Measurements from ENCODE around the gene DPP4.

The DPP4 gene

GRCh38 chr2:161992531-161992930 is 81.5 kb downstream of the DPP4 start:
- no peaks in the 10 kb centered on the region for H3K27me3 ChIP-seq (replicated peaks; ENCODE audit: insufficient read depth, low read length)
- H3K79me2 ChIP-seq (ENCODE audit: low read length): no peaks in the 10 kb centered on the region
- H3K9me2 ChIP-seq (replicated peaks; ENCODE audit: insufficient read depth, low read length): no peaks in the 10 kb centered on the region
- no peaks in the 10 kb centered on the region for H4K20me1 ChIP-seq (ENCODE audit: insufficient read depth, low read length)
- peaks cover 22% of the 10 kb centered on the region for H3K4me1 ChIP-seq (ENCODE audit: low read length)
- TF ChIP-seq EZH2phosphoT487 (IDR thresholded peaks at IDR 0.05; ENCODE audit: low read length) (no peak), EZH2 (optimal IDR thresholded peaks at IDR 0.05; ENCODE audit: low read depth, low read length) (no peak)
- TF ChIP-seq, protein P1, sequence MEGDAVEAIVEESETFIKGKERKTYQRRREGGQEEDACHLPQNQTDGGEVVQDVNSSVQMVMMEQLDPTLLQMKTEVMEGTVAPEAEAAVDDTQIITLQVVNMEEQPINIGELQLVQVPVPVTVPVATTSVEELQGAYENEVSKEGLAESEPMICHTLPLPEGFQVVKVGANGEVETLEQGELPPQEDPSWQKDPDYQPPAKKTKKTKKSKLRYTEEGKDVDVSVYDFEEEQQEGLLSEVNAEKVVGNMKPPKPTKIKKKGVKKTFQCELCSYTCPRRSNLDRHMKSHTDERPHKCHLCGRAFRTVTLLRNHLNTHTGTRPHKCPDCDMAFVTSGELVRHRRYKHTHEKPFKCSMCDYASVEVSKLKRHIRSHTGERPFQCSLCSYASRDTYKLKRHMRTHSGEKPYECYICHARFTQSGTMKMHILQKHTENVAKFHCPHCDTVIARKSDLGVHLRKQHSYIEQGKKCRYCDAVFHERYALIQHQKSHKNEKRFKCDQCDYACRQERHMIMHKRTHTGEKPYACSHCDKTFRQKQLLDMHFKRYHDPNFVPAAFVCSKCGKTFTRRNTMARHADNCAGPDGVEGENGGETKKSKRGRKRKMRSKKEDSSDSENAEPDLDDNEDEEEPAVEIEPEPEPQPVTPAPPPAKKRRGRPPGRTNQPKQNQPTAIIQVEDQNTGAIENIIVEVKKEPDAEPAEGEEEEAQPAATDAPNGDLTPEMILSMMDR (IDR thresholded peaks at IDR 0.05; ENCODE audit: low read length): no peak
- peaks cover 10% of the 10 kb centered on the region for H3F3A ChIP-seq (ENCODE audit: insufficient read depth, low read length)
- peak overlapping the region; percentile 20; the same call in 1 of the 2 replicates for H3K27ac ChIP-seq (ENCODE audit: low read length)
- H3K4me3 ChIP-seq (ENCODE audit: low read length): peak overlapping the region; percentile 4; the same call in 1 of the 2 replicates
- DNase-seq: peak; percentile 84
- no peak overlapping the region; the same call in 1 of the 2 replicates for H3K9ac ChIP-seq (ENCODE audit: low read length)
- H3K9me3 ChIP-seq (replicated peaks; ENCODE audit: insufficient read depth, low read length): no peaks in the 10 kb centered on the region
- peak overlapping the region; percentile 21; the same call in 1 of the 2 replicates for H2AFZ ChIP-seq (ENCODE audit: low read length)
- H3K36me3 ChIP-seq (replicated peaks; ENCODE audit: insufficient read depth, low read length): no peaks in the 10 kb centered on the region
- peak overlapping the region; percentile 59 for H3K4me2 ChIP-seq (ENCODE audit: low read depth, low read length)

GRCh38 chr2:161991991-161992390 is 82.0 kb downstream of the DPP4 start:
- Histone ChIP-seq H4K20me1 (ENCODE audit: insufficient read depth, low read length) (no peaks in the 10 kb centered on the region), H3K27ac (ENCODE audit: low read length) (peak overlapping the region; percentile 20; the same call in 1 of the 2 replicates), H3K9me2 (replicated peaks; ENCODE audit: insufficient read depth, low read length) (no peaks in the 10 kb centered on the region), H3K4me1 (ENCODE audit: low read length) (peaks cover 22% of the 10 kb centered on the region), H2AFZ (ENCODE audit: low read length) (no peak overlapping the region), H3K9me3 (replicated peaks; ENCODE audit: insufficient read depth, low read length) (no peaks in the 10 kb centered on the region), H3K27me3 (replicated peaks; ENCODE audit: insufficient read depth, low read length) (no peaks in the 10 kb centered on the region), H3K4me2 (ENCODE audit: low read depth, low read length) (peak overlapping the region; percentile 59; the same call in 1 of the 2 replicates), H3K4me3 (ENCODE audit: low read length) (no peak overlapping the region), H3F3A (ENCODE audit: insufficient read depth, low read length) (peaks cover 10% of the 10 kb centered on the region), H3K36me3 (replicated peaks; ENCODE audit: insufficient read depth, low read length) (no peaks in the 10 kb centered on the region), H3K79me2 (ENCODE audit: low read length) (no peaks in the 10 kb centered on the region), H3K9ac (ENCODE audit: low read length) (no peak overlapping the region)
- TF ChIP-seq EZH2phosphoT487 (IDR thresholded peaks at IDR 0.05; ENCODE audit: low read length) (no peak), EZH2 (optimal IDR thresholded peaks at IDR 0.05; ENCODE audit: low read depth, low read length) (no peak)
- TF ChIP-seq, protein P1 (IDR thresholded peaks at IDR 0.05; ENCODE audit: low read length): no peak
- no peak for DNase-seq

GRCh38 chr2:161990741-161991140 is 83.3 kb downstream of the DPP4 start:
- H4K20me1 ChIP-seq (ENCODE audit: insufficient read depth, low read length): no peaks in the 10 kb centered on the region
- H3K4me1 ChIP-seq (ENCODE audit: low read length): peaks cover 22% of the 10 kb centered on the region
- H3K79me2 ChIP-seq (ENCODE audit: low read length): no peaks in the 10 kb centered on the region
- H3K4me2 ChIP-seq (ENCODE audit: low read depth, low read length): no peak overlapping the region
- H3K27me3 ChIP-seq (replicated peaks; ENCODE audit: insufficient read depth, low read length): no peaks in the 10 kb centered on the region
- no peaks in the 10 kb centered on the region for H3K9me3 ChIP-seq (replicated peaks; ENCODE audit: insufficient read depth, low read length)
- DNase-seq: no peak
- H3K9me2 ChIP-seq (replicated peaks; ENCODE audit: insufficient read depth, low read length): no peaks in the 10 kb centered on the region
- TF ChIP-seq, protein P1 (IDR thresholded peaks at IDR 0.05; ENCODE audit: low read length): no peak
- no peak for TF ChIP-seq EZH2phosphoT487 (IDR thresholded peaks at IDR 0.05; ENCODE audit: low read length)
- TF ChIP-seq EZH2 (optimal IDR thresholded peaks at IDR 0.05; ENCODE audit: low read depth, low read length): no peak
- H3F3A ChIP-seq (ENCODE audit: insufficient read depth, low read length): peaks cover 10% of the 10 kb centered on the region
- no peaks in the 10 kb centered on the region for H3K36me3 ChIP-seq (replicated peaks; ENCODE audit: insufficient read depth, low read length)
- H3K27ac ChIP-seq (ENCODE audit: low read length): no peak overlapping the region
- H2AFZ ChIP-seq (ENCODE audit: low read length): no peak overlapping the region
- no peak overlapping the region for H3K4me3 ChIP-seq (ENCODE audit: low read length)
- H3K9ac ChIP-seq (ENCODE audit: low read length): no peak overlapping the region

All from MM.1S (cell line).